SH-SY5Y (cell line): ENCODE measurements around the gene QTRT2.

Experiments used
- GATA2 ChIP-seq: IDR thresholded peaks from 2 replicates; pipeline ENCODE4 v1.6.1; 2011; ENCODE audit warnings: mild to moderate bottlenecking, low read depth, low read length
- GATA3 ChIP-seq: IDR thresholded peaks from 2 replicates; pipeline ENCODE4 v1.6.1; 2011; ENCODE audit warnings: low read depth, mild to moderate bottlenecking, low read length, moderate library complexity

DNA sequence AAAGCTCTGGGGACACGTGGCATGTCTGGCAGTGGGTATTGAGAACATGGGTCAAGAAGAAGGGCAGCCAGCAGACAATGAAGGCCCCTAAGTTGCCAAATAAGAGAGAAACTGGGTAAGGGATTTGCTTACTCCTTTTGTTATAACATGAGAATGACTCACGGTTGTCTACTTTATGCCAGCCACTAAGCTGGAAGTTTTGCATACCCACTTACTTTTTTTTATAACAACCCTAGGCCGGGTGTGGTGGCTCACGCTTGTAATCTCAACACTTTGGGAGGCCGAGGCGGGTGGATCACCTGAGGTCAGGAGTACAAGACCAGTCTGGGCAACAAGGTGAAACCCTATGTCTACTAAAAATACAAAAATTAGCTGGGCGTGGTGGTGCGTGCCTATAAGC lies 72.3 kb downstream of the QTRT2 start:
- TF ChIP-seq GATA2 (no peak), GATA3 (no peak)
